Left lung (tissue), 10 donors: ENCODE data around the gene AUNIP. TPM values are rescaled to one million over a fixed set of nuclear protein-coding genes. Genes with fewer than 3 reads are reported as not detected.

Source experiments
- ATAC-seq: fragments of 200-7000 bp; cut with Tn5 transposase; one replicate; pipeline ENCODE4 v1.9.1; 2020; ENCODE audit warnings: moderate library complexity
- DNase-seq, 4 donors: peaks; one replicate each; pipeline ENCODE4 v3.0.0-alpha.2; 2013 to 2020
- H3K27ac ChIP-seq, 2 donors: fragments of 200-600 bp; sonication (generic) in 1 of 2; one replicate each; pipeline versions ENCODE4 v1.5.0 to v1.8.0; 2020 to 2021
- H3K27me3 ChIP-seq, 2 donors: fragments of 200-600 bp; sonication (generic) in 1 of 2; one replicate each; pipeline versions ENCODE4 v1.5.0 to v1.8.0; 2020 to 2021
- H3K36me3 ChIP-seq, 2 donors: fragments of 200-600 bp; sonication (generic) in 1 of 2; one replicate each; pipeline versions ENCODE4 v1.5.0 to v1.8.0; 2020 to 2021
- H3K4me1 ChIP-seq, 2 donors: fragments of 200-600 bp; one replicate each; pipeline ENCODE4 v1.8.0; 2021
- H3K4me3 ChIP-seq, 2 donors: fragments of 200-600 bp; sonication (generic) in 1 of 2; one replicate each; pipeline versions ENCODE4 v1.5.0 to v1.8.0; 2020 to 2021; ENCODE audit warnings: mild to moderate bottlenecking in 1 of 2
- H3K9me3 ChIP-seq, 2 donors: fragments of 200-600 bp; sonication (generic) in 1 of 2; one replicate each; pipeline versions ENCODE4 v1.5.0 to v1.8.0; 2020 to 2021
- CTCF ChIP-seq, 2 donors: fragments of 200-600 bp; sonication (generic) in 1 of 2; IDR thresholded peaks; one replicate each; pipeline versions ENCODE4 v1.5.0 to v1.8.0; 2021; ENCODE audit warnings: antibody characterized with exemption in 2 of 2
- intact Hi-C, 2 donors: fragments of 100-400 bp; cut with DNase I; formaldehyde crosslinking; loops; one replicate each; pipeline versions ENCODE4 v1.11.2 to v1.14.2; 2022
- polyA plus RNA-seq, 6 donors: library from polyadenylated mRNA; unstranded; fragments of 120-200 nt; gene quantifications; one replicate each; pipeline ENCODE4 v1.2.1, GENCODE V29; 2013; ENCODE audit not compliant: insufficient read length in 6 of 6
- total RNA-seq, 2 donors: library from RNA; stranded (reverse); fragmentation: NEBNext Ultra II Directional; extraction: Animal tissue kit (Norgen Biotek cat#: 25700); gene quantifications; one replicate each; pipeline ENCODE4 v1.2.1, GENCODE V29; 2021
- donor health status: DM: no; HTN: yes; CAD: no.
- donor health status: DM: no; HTN: no; CAD: no.

AUNIP gene
- total and polyA plus RNA-seq, 8 donors = 0.97 to 3.1 (median 2.4) TPM

- Histone ChIP-seq H3K36me3 (peaks cover 0 to 88% of the 10 kb centered on the region in 2 donors), H3K27me3 (no peaks in the 10 kb centered on the region), H3K4me3 (no peak overlapping the region), H3K9me3 (no peaks in the 10 kb centered on the region), H3K27ac (no peak overlapping the region), H3K4me1 (no peaks in the 10 kb centered on the region)
- no peak for DNase-seq
- no peak for TF ChIP-seq CTCF (IDR thresholded peaks at IDR 0.05)
- intact Hi-C loops = no loop called here
- ATAC-seq = no peak
These were observed 30.8 kb downstream of the AUNIP start for GRCh38 chr1:25828491-25828890.

GRCh38 chr1:25826571-25826970, 32.7 kb downstream of the AUNIP start:
- peaks cover 0 to 70% of the 10 kb centered on the region in 2 donors for H3K36me3 ChIP-seq

GRCh38 chr1:25825605-25826004, 33.7 kb downstream of the AUNIP start:
- no peaks in the 10 kb centered on the region for H3K27me3 ChIP-seq
- H3K36me3 ChIP-seq = peaks cover 0 to 61% of the 10 kb centered on the region in 2 donors
- DNase-seq = no peak
- no peak for ATAC-seq
- H3K4me1 ChIP-seq = peaks cover 9 to 14% of the 10 kb centered on the region in 2 donors
- no peak for TF ChIP-seq CTCF (IDR thresholded peaks at IDR 0.05)
- no peak overlapping the region for H3K4me3 ChIP-seq
- no peaks in the 10 kb centered on the region for H3K9me3 ChIP-seq
- no peak overlapping the region for H3K27ac ChIP-seq
- intact Hi-C loops = no loop called here

More at GRCh38 chr1:25826571-25826970, 32.7 kb downstream of the AUNIP start:
- intact Hi-C loops = no loop called here
- Histone ChIP-seq H3K9me3 (no peaks in the 10 kb centered on the region), H3K27ac (no peak overlapping the region), H3K4me1 (peaks cover 2 to 4% of the 10 kb centered on the region in 2 donors), H3K4me3 (no peak overlapping the region), H3K27me3 (no peaks in the 10 kb centered on the region)
- DNase-seq (no peak), ATAC-seq (no peak)
- TF ChIP-seq CTCF (IDR thresholded peaks at IDR 0.05) = no peak

- H3K9me3 ChIP-seq = no peaks in the 10 kb centered on the region
- DNase-seq (no peak), ATAC-seq (no peak)
- intact Hi-C loops = no loop called here
- H3K36me3 ChIP-seq = peaks cover 0 to 21% of the 10 kb centered on the region in 2 donors
- peak overlapping the region in 1 of 2 donors; percentile 89 for H3K4me3 ChIP-seq
- no peak for TF ChIP-seq CTCF (IDR thresholded peaks at IDR 0.05)
- H3K27ac ChIP-seq = no peak overlapping the region
- peaks cover 9 to 37% of the 10 kb centered on the region in 2 donors for H3K4me1 ChIP-seq
- no peaks in the 10 kb centered on the region for H3K27me3 ChIP-seq
These were observed 37.6 kb downstream of the AUNIP start for GRCh38 chr1:25821630-25822091.

GRCh38 chr1:25821112-25821476, 38.2 kb downstream of the AUNIP start:
- no peaks in the 10 kb centered on the region for H3K9me3 ChIP-seq
- peak overlapping the region; percentile 89 to 94 for H3K4me3 ChIP-seq
- H3K27me3 ChIP-seq = no peaks in the 10 kb centered on the region
- TF ChIP-seq CTCF (IDR thresholded peaks at IDR 0.05) = no peak
- intact Hi-C loops = no loop called here
- peaks cover 0 to 19% of the 10 kb centered on the region in 2 donors for H3K36me3 ChIP-seq
- ATAC-seq (no peak), DNase-seq (no peak)
- H3K27ac ChIP-seq = peak overlapping the region in 1 of 2 donors; percentile 89
- H3K4me1 ChIP-seq = peaks cover 9 to 37% of the 10 kb centered on the region in 2 donors
